Caco-2 (cell line): ENCODE data around the gene CDC14A. TPM values are rescaled to one million over a fixed set of nuclear protein-coding genes. Genes with fewer than 3 reads are reported as not detected.

ENCODE experiments used
- BruUV-seq: library from RNA; stranded (reverse); fragments of 400-500 nt; replicated peaks from 2 replicates; lab custom pipeline; 2021; lab: Mats Ljungman, UMichigan
- CTCF ChIA-PET: fragments of 300-600 bp; sonication (Branson Sonifier 250); formaldehyde crosslinking; loops from one replicate; lab custom pipeline; 2022; ENCODE audit warnings: antibody characterized with exemption; lab: Charles Lee
- POLR2A ChIA-PET: fragments of 300-600 bp; sonication (Branson Sonifier 250); formaldehyde crosslinking; loops from one replicate; lab custom pipeline; 2022; ENCODE audit warnings: antibody characterized with exemption; lab: Charles Lee
- DNase-seq, 2 experiments: peaks; one replicate each; pipeline versions ENCODE4 v3.0.0 to v3.0.0-alpha.2; 2020 to 2022
- H3K27me3 ChIP-seq: replicated peaks from 2 replicates; pipeline ENCODE4 v1.6.0; 2011; ENCODE audit warnings: low read length; ENCODE audit not compliant: control insufficient read depth, insufficient read depth
- H3K36me3 ChIP-seq: 2 replicates; pipeline ENCODE4 v1.5.1; 2011; ENCODE audit warnings: low read length; ENCODE audit not compliant: control insufficient read depth, insufficient read depth
- H3K4me1 ChIP-seq: fragments of 250-450 bp; sonication (Bioruptor Pico); 2 replicates; pipeline ENCODE4 v1.5.1; 2020; ENCODE audit warnings: mild to moderate bottlenecking
- H3K4me3 ChIP-seq: 2 replicates; pipeline ENCODE4 v1.5.1; 2011; ENCODE audit warnings: low read depth, mild to moderate bottlenecking, control low read depth, low read length
- H3K9me3 ChIP-seq: fragments of 250-450 bp; sonication (Bioruptor Pico); 2 replicates; pipeline ENCODE4 v1.5.1; 2020; ENCODE audit warnings: mild to moderate bottlenecking, moderate library complexity
- H3K27ac Mint-ChIP-seq: one replicate; pipeline ENCODE4 v1.8.0; 2022; ENCODE audit warnings: mixed read lengths; ENCODE audit not compliant: unreplicated experiment
- H3K27me3 Mint-ChIP-seq: one replicate; pipeline ENCODE4 v1.8.0; 2022; ENCODE audit warnings: mixed read lengths; ENCODE audit not compliant: insufficient read depth, unreplicated experiment
- H3K36me3 Mint-ChIP-seq: one replicate; pipeline ENCODE4 v1.8.0; 2022; ENCODE audit warnings: mild to moderate bottlenecking, mixed read lengths; ENCODE audit not compliant: insufficient read depth, unreplicated experiment
- H3K4me1 Mint-ChIP-seq: one replicate; pipeline ENCODE4 v1.8.0; 2022; ENCODE audit warnings: low read depth, mixed read lengths; ENCODE audit not compliant: unreplicated experiment
- H3K4me3 Mint-ChIP-seq: one replicate; pipeline ENCODE4 v1.8.0; 2022; ENCODE audit warnings: mild to moderate bottlenecking, moderate library complexity, mixed read lengths; ENCODE audit not compliant: unreplicated experiment
- H3K9me3 Mint-ChIP-seq: one replicate; pipeline ENCODE4 v1.8.0; 2022; ENCODE audit warnings: mixed read lengths; ENCODE audit not compliant: unreplicated experiment
- intact Hi-C: fragments of 100-400 bp; cut with micrococcal nuclease; formaldehyde crosslinking; loops from one replicate; pipeline ENCODE4 v1.10.0; 2022; ENCODE audit not compliant: unreplicated experiment
- total RNA-seq: library from RNA; stranded (reverse); gene quantifications from 2 replicates; pipeline ENCODE4 v1.2.3, GENCODE V29; 2022
- TF ChIP-seq, protein P1 (sequence below), 2 experiments: fragments of 200-600 bp in 1 of 2; IDR thresholded peaks; 1 replicate in 1 of 2; 2 replicates in 1 of 2; pipeline versions ENCODE4 v1.5.1 to v1.8.0; 2011 to 2022; ENCODE audit warnings: antibody characterized with exemption in 1 of 2, control low read depth in 1 of 2, inconsistent platforms in 1 of 2, low read depth in 1 of 2, low read length in 1 of 2, mild to moderate bottlenecking in 1 of 2, moderate library complexity in 1 of 2; ENCODE audit not compliant: insufficient read depth in 1 of 2, severe bottlenecking in 1 of 2, unreplicated experiment in 1 of 2

CDC14A gene
- total RNA-seq, 1 experiment from 2014 or later: 7.3 TPM

GRCh38 chr1:100344774-100345173 is 7.5 kb upstream of the CDC14A start:
- POLR2A ChIA-PET: no interaction called here
- intact Hi-C loops: no loop called here

GRCh38 chr1:100346387-100346786 is 5.9 kb upstream of the CDC14A start:
- peaks cover 12% of the 10 kb centered on the region for H3K4me1 Mint-ChIP-seq
- intact Hi-C loops: no loop called here
- no TSS peak for BruUV-seq

More at GRCh38 chr1:100344774-100345173, 7.5 kb upstream of the CDC14A start:
- no peaks in the 10 kb centered on the region for H3K9me3 ChIP-seq
- Mint-ChIP-seq H3K4me3 (no peak overlapping the region), H3K9me3 (no peaks in the 10 kb centered on the region), H3K36me3 (no peaks in the 10 kb centered on the region), H3K27me3 (no peaks in the 10 kb centered on the region), H3K27ac (no peak overlapping the region), H3K4me1 (peaks cover 12% of the 10 kb centered on the region)
- no peak for DNase-seq
- H3K36me3 ChIP-seq: no peaks in the 10 kb centered on the region
- no peaks in the 10 kb centered on the region for H3K4me1 ChIP-seq
- H3K27me3 ChIP-seq: no peaks in the 10 kb centered on the region
- H3K4me3 ChIP-seq: no peak overlapping the region
- CTCF ChIA-PET: no interaction called here
- BruUV-seq: no TSS peak
- TF ChIP-seq, protein P1, sequence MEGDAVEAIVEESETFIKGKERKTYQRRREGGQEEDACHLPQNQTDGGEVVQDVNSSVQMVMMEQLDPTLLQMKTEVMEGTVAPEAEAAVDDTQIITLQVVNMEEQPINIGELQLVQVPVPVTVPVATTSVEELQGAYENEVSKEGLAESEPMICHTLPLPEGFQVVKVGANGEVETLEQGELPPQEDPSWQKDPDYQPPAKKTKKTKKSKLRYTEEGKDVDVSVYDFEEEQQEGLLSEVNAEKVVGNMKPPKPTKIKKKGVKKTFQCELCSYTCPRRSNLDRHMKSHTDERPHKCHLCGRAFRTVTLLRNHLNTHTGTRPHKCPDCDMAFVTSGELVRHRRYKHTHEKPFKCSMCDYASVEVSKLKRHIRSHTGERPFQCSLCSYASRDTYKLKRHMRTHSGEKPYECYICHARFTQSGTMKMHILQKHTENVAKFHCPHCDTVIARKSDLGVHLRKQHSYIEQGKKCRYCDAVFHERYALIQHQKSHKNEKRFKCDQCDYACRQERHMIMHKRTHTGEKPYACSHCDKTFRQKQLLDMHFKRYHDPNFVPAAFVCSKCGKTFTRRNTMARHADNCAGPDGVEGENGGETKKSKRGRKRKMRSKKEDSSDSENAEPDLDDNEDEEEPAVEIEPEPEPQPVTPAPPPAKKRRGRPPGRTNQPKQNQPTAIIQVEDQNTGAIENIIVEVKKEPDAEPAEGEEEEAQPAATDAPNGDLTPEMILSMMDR (IDR thresholded peaks at IDR 0.05; ENCODE audit: insufficient read depth in 1 of 2, low read depth in 1 of 2, low read length in 1 of 2, severe bottlenecking in 1 of 2, unreplicated experiment in 1 of 2): no peak

GRCh38 chr1:100347009-100347966 is 5.0 kb upstream of the CDC14A start:
- H3K4me1 Mint-ChIP-seq: peaks cover 12% of the 10 kb centered on the region
- POLR2A ChIA-PET: no interaction called here
- H3K27me3 ChIP-seq: no peaks in the 10 kb centered on the region
- H3K4me3 Mint-ChIP-seq: no peak overlapping the region
- DNase-seq: no peak
- H3K4me1 ChIP-seq: no peaks in the 10 kb centered on the region
- H3K27me3 Mint-ChIP-seq: no peaks in the 10 kb centered on the region
- TF ChIP-seq, protein P1 (IDR thresholded peaks at IDR 0.05; ENCODE audit: insufficient read depth in 1 of 2, low read depth in 1 of 2, low read length in 1 of 2, severe bottlenecking in 1 of 2, unreplicated experiment in 1 of 2): no peak
- intact Hi-C loops: no loop called here
- H3K9me3 ChIP-seq: no peaks in the 10 kb centered on the region
- H3K27ac Mint-ChIP-seq: no peak overlapping the region
- H3K36me3 Mint-ChIP-seq: peaks cover 7% of the 10 kb centered on the region
- H3K4me3 ChIP-seq: no peak overlapping the region
- H3K9me3 Mint-ChIP-seq: no peaks in the 10 kb centered on the region
- H3K36me3 ChIP-seq: no peaks in the 10 kb centered on the region
- CTCF ChIA-PET: no interaction called here
- BruUV-seq: no TSS peak

More at GRCh38 chr1:100346387-100346786, 5.9 kb upstream of the CDC14A start:
- Histone ChIP-seq H3K27me3 (no peaks in the 10 kb centered on the region), H3K9me3 (no peaks in the 10 kb centered on the region), H3K4me3 (no peak overlapping the region), H3K36me3 (no peaks in the 10 kb centered on the region), H3K4me1 (no peaks in the 10 kb centered on the region)
- Mint-ChIP-seq H3K4me3 (no peak overlapping the region), H3K9me3 (no peaks in the 10 kb centered on the region), H3K27ac (no peak overlapping the region), H3K36me3 (peaks cover 2% of the 10 kb centered on the region), H3K27me3 (no peaks in the 10 kb centered on the region)
- CTCF ChIA-PET: no interaction called here
- POLR2A ChIA-PET: no interaction called here
- no peak for DNase-seq
- TF ChIP-seq, protein P1 (IDR thresholded peaks at IDR 0.05; ENCODE audit: insufficient read depth in 1 of 2, low read depth in 1 of 2, low read length in 1 of 2, severe bottlenecking in 1 of 2, unreplicated experiment in 1 of 2): no peak
